Measurements from ENCODE around the gene GJD3.
"Not testable (repeated sequence)": the region's sequence is repeated elsewhere in the genome, so short reads cannot be mapped to it uniquely, and the experiment has no call there.

The GJD3 gene

DNA sequence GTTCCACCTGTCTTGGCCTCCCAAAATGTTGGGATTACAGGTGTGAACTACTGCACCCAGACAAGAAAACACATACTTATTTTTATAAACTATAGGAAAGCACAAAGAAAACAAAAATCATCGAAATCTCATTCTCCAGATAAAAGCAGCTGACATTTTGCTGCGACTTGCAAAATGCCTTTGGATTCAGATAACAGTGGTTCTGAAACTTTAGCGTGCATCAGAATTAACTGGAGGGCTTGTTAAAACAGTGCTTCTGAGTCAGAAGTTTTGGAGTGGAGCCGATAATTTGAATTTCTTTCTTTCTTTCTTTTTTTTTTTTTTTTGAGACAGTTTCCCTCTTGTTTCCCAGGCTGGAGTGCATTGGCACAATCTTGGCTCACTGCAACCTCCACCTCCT lies 17.7 kb upstream of the GJD3 start:
- DNase-seq = no peak

GRCh38 chr17:40378966-40379365 lies 14.4 kb upstream of the GJD3 start:
- no peaks in the 10 kb centered on the region for H3F3A ChIP-seq (ENCODE audit: insufficient read depth, low read length)
- no peaks in the 10 kb centered on the region for H3K27me3 ChIP-seq (replicated peaks; ENCODE audit: insufficient read depth, low read length)
- H3K4me1 ChIP-seq (ENCODE audit: low read length) = no peaks in the 10 kb centered on the region
- DNase-seq = no peak
- no peak overlapping the region for H3K27ac ChIP-seq (ENCODE audit: low read length)
- no peak overlapping the region for H3K4me3 ChIP-seq (ENCODE audit: low read length)
- no peak overlapping the region for H3K4me2 ChIP-seq (ENCODE audit: low read depth, low read length)
- H3K36me3 ChIP-seq (replicated peaks; ENCODE audit: insufficient read depth, low read length) = no peaks in the 10 kb centered on the region
- H4K20me1 ChIP-seq (ENCODE audit: insufficient read depth, low read length) = no peaks in the 10 kb centered on the region
- H2AFZ ChIP-seq (ENCODE audit: low read length) = no peak overlapping the region
- H3K79me2 ChIP-seq (ENCODE audit: low read length) = no peaks in the 10 kb centered on the region
- no peak overlapping the region for H3K9ac ChIP-seq (ENCODE audit: low read length)
- H3K9me2 ChIP-seq (replicated peaks; ENCODE audit: insufficient read depth, low read length) = no peaks in the 10 kb centered on the region
- no peaks in the 10 kb centered on the region for H3K9me3 ChIP-seq (replicated peaks; ENCODE audit: insufficient read depth, low read length)
- TF ChIP-seq EZH2 (optimal IDR thresholded peaks at IDR 0.05; ENCODE audit: low read depth, low read length) (no peak), EZH2phosphoT487 (IDR thresholded peaks at IDR 0.05; ENCODE audit: low read length) (no peak)
- TF ChIP-seq, protein P1, sequence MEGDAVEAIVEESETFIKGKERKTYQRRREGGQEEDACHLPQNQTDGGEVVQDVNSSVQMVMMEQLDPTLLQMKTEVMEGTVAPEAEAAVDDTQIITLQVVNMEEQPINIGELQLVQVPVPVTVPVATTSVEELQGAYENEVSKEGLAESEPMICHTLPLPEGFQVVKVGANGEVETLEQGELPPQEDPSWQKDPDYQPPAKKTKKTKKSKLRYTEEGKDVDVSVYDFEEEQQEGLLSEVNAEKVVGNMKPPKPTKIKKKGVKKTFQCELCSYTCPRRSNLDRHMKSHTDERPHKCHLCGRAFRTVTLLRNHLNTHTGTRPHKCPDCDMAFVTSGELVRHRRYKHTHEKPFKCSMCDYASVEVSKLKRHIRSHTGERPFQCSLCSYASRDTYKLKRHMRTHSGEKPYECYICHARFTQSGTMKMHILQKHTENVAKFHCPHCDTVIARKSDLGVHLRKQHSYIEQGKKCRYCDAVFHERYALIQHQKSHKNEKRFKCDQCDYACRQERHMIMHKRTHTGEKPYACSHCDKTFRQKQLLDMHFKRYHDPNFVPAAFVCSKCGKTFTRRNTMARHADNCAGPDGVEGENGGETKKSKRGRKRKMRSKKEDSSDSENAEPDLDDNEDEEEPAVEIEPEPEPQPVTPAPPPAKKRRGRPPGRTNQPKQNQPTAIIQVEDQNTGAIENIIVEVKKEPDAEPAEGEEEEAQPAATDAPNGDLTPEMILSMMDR (IDR thresholded peaks at IDR 0.05; ENCODE audit: low read length) = no peak

More for the DNA sequence above, 17.7 kb upstream of the GJD3 start:
- no peaks in the 10 kb centered on the region for H3K9me3 ChIP-seq (replicated peaks; ENCODE audit: insufficient read depth, low read length)
- no peaks in the 10 kb centered on the region for H3K36me3 ChIP-seq (replicated peaks; ENCODE audit: insufficient read depth, low read length)
- no peaks in the 10 kb centered on the region for H3K27me3 ChIP-seq (replicated peaks; ENCODE audit: insufficient read depth, low read length)
- H3K9ac ChIP-seq (ENCODE audit: low read length) = no peak overlapping the region
- no peaks in the 10 kb centered on the region for H3K9me2 ChIP-seq (replicated peaks; ENCODE audit: insufficient read depth, low read length)
- H3F3A ChIP-seq (ENCODE audit: insufficient read depth, low read length) = no peaks in the 10 kb centered on the region
- H3K4me2 ChIP-seq (ENCODE audit: low read depth, low read length) = no peak overlapping the region
- H4K20me1 ChIP-seq (ENCODE audit: insufficient read depth, low read length) = no peaks in the 10 kb centered on the region
- no peaks in the 10 kb centered on the region for H3K79me2 ChIP-seq (ENCODE audit: low read length)
- no peak overlapping the region for H3K4me3 ChIP-seq (ENCODE audit: low read length)
- H3K4me1 ChIP-seq (ENCODE audit: low read length) = no peaks in the 10 kb centered on the region
- TF ChIP-seq, protein P1 (IDR thresholded peaks at IDR 0.05; ENCODE audit: low read length) = no peak
- TF ChIP-seq EZH2phosphoT487 (IDR thresholded peaks at IDR 0.05; ENCODE audit: low read length) (no peak), EZH2 (optimal IDR thresholded peaks at IDR 0.05; ENCODE audit: low read depth, low read length) (no peak)
- H3K27ac ChIP-seq (ENCODE audit: low read length) = no peak overlapping the region
- H2AFZ ChIP-seq (ENCODE audit: low read length) = no peak overlapping the region

- no peak overlapping the region for H2AFZ ChIP-seq (ENCODE audit: low read length)
- DNase-seq = no peak
- H3K9me3 ChIP-seq (replicated peaks; ENCODE audit: insufficient read depth, low read length) = no peaks in the 10 kb centered on the region
- H4K20me1 ChIP-seq (ENCODE audit: insufficient read depth, low read length) = no peaks in the 10 kb centered on the region
- no peaks in the 10 kb centered on the region for H3K9me2 ChIP-seq (replicated peaks; ENCODE audit: insufficient read depth, low read length)
- no peaks in the 10 kb centered on the region for H3K4me1 ChIP-seq (ENCODE audit: low read length)
- H3F3A ChIP-seq (ENCODE audit: insufficient read depth, low read length) = no peaks in the 10 kb centered on the region
- H3K9ac ChIP-seq (ENCODE audit: low read length) = no peak overlapping the region
- no peaks in the 10 kb centered on the region for H3K36me3 ChIP-seq (replicated peaks; ENCODE audit: insufficient read depth, low read length)
- no peak overlapping the region for H3K4me2 ChIP-seq (ENCODE audit: low read depth, low read length)
- no peak overlapping the region for H3K4me3 ChIP-seq (ENCODE audit: low read length)
- no peak overlapping the region for H3K27ac ChIP-seq (ENCODE audit: low read length)
- no peak for TF ChIP-seq EZH2 (optimal IDR thresholded peaks at IDR 0.05; ENCODE audit: low read depth, low read length)
- TF ChIP-seq, protein P1 (IDR thresholded peaks at IDR 0.05; ENCODE audit: low read length) = no peak
- no peak for TF ChIP-seq EZH2phosphoT487 (IDR thresholded peaks at IDR 0.05; ENCODE audit: low read length)
- H3K27me3 ChIP-seq (replicated peaks; ENCODE audit: insufficient read depth, low read length) = no peaks in the 10 kb centered on the region
- no peaks in the 10 kb centered on the region for H3K79me2 ChIP-seq (ENCODE audit: low read length)
Observed at GRCh38 chr17:40377832-40378231, 13.3 kb upstream of the GJD3 start.

- H3K27me3 ChIP-seq (replicated peaks; ENCODE audit: insufficient read depth, low read length); H3K36me3 ChIP-seq (replicated peaks; ENCODE audit: insufficient read depth, low read length); H3K79me2 ChIP-seq (ENCODE audit: low read length); H4K20me1 ChIP-seq (ENCODE audit: insufficient read depth, low read length); H3K4me1 ChIP-seq (ENCODE audit: low read length); H3K9me3 ChIP-seq (replicated peaks; ENCODE audit: insufficient read depth, low read length); H3F3A ChIP-seq (ENCODE audit: insufficient read depth, low read length); DNase-seq; H2AFZ ChIP-seq (ENCODE audit: low read length); H3K4me3 ChIP-seq (ENCODE audit: low read length); H3K9ac ChIP-seq (ENCODE audit: low read length); H3K27ac ChIP-seq (ENCODE audit: low read length); H3K4me2 ChIP-seq (ENCODE audit: low read depth, low read length); H3K9me2 ChIP-seq (replicated peaks; ENCODE audit: insufficient read depth, low read length): not testable (repeated sequence)
Observed at GRCh38 chr17:40376541-40376940, 12.0 kb upstream of the GJD3 start.

DNA sequence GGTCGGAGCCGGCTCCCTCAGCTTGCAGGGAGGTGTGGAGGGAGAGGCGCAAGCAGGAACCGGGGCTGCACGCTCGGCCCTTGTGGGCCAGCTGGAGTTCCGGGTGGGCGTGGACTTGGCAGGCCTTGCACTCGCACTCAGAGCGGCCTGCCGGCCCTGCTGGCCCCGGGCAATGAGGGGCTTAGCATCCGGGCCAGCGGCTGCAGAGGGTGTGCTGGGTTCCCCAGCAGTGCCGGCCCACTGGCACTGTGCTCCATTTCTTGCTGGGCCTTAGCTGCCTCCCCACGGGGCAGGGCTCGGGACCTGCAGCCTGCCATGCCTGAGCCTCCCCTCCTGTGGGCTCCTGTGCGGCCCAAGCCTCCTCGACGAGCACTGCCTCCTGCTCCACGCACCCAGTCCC lies 11.2 kb upstream of the GJD3 start:
- H4K20me1 ChIP-seq (ENCODE audit: insufficient read depth, low read length); H3K9me3 ChIP-seq (replicated peaks; ENCODE audit: insufficient read depth, low read length); H3K27me3 ChIP-seq (replicated peaks; ENCODE audit: insufficient read depth, low read length); H3K9ac ChIP-seq (ENCODE audit: low read length); H3K27ac ChIP-seq (ENCODE audit: low read length); H2AFZ ChIP-seq (ENCODE audit: low read length); H3K4me3 ChIP-seq (ENCODE audit: low read length); H3K36me3 ChIP-seq (replicated peaks; ENCODE audit: insufficient read depth, low read length); H3K9me2 ChIP-seq (replicated peaks; ENCODE audit: insufficient read depth, low read length); DNase-seq; H3K79me2 ChIP-seq (ENCODE audit: low read length); H3F3A ChIP-seq (ENCODE audit: insufficient read depth, low read length); H3K4me1 ChIP-seq (ENCODE audit: low read length); H3K4me2 ChIP-seq (ENCODE audit: low read depth, low read length): not testable (repeated sequence)

All from MM.1S (cell line).